Sigmoid colon (tissue), 7 donors: ENCODE data around the gene SCUBE3. TPM values are rescaled to one million over a fixed set of nuclear protein-coding genes. Genes with fewer than 3 reads are reported as not detected.

ENCODE experiments used
- DNase-seq: peaks from one replicate; pipeline ENCODE4 v3.0.0-alpha.2; 2019
- H3K27ac ChIP-seq, 4 donors: fragments of 200-600 bp; sonication (generic); one replicate each; pipeline ENCODE4 v1.5.1; 2016 to 2019; ENCODE audit warnings: mild to moderate bottlenecking in 1 of 4
- H3K27me3 ChIP-seq, 3 donors: fragments of 200-600 bp; sonication (generic); one replicate each; pipeline ENCODE4 v1.5.1; 2019; ENCODE audit warnings: mild to moderate bottlenecking in 1 of 3
- H3K36me3 ChIP-seq, 4 donors: fragments of 200-600 bp; sonication (generic); one replicate each; pipeline ENCODE4 v1.5.1; 2016 to 2019
- H3K4me1 ChIP-seq, 4 donors: fragments of 200-600 bp; sonication (generic); one replicate each; pipeline ENCODE4 v1.5.1; 2017 to 2019
- H3K4me3 ChIP-seq, 4 donors: fragments of 200-600 bp; sonication (generic); one replicate each; pipeline ENCODE4 v1.5.1; 2017 to 2019; ENCODE audit warnings: mild to moderate bottlenecking in 2 of 4, moderate library complexity in 1 of 4
- H3K9me3 ChIP-seq, 4 donors: fragments of 200-600 bp in 3 of 4; sonication (generic) in 3 of 4; one replicate each; pipeline versions ENCODE4 v1.5.1 to v1.6.1; 2013 to 2019
- CTCF ChIP-seq, 4 experiments: fragments of 450-650 bp in 3 of 4; fragments of 200-600 bp in 1 of 4; IDR thresholded peaks; one replicate each; pipeline ENCODE4 v1.5.1; 2016 to 2019; ENCODE audit warnings: antibody characterized with exemption in 4 of 4, mild to moderate bottlenecking in 3 of 4, moderate library complexity in 2 of 4
- EP300 ChIP-seq, 4 donors: sonication (generic); formaldehyde crosslinking; IDR thresholded peaks; one replicate each; pipeline ENCODE4 v1.6.1; 2017; ENCODE audit warnings: antibody characterized with exemption in 4 of 4
- POLR2A ChIP-seq, 2 donors: fragments of 450-650 bp; IDR thresholded peaks; one replicate each; pipeline ENCODE4 v1.6.1; 2016; ENCODE audit warnings: antibody characterized with exemption in 2 of 2, mild to moderate bottlenecking in 2 of 2, moderate library complexity in 2 of 2
- POLR2AphosphoS5 ChIP-seq, 4 donors: sonication (generic); formaldehyde crosslinking; IDR thresholded peaks; one replicate each; pipeline ENCODE4 v1.6.1; 2017; ENCODE audit warnings: antibody characterized with exemption in 4 of 4
- WGBS, 2 donors: extraction: QIAGEN DNeasy Blood & Tissue Kit; methylation state at CpG; one replicate each; pipeline ENCODE4 v1.1.7; 2013; 5-methylcytosine and 5-hydroxymethylcytosine counted together
- intact Hi-C: fragments of 100-400 bp; cut with DNase I; formaldehyde crosslinking; loops from one replicate; pipeline ENCODE4 v1.15.1; 2023
- polyA plus RNA-seq, 3 donors: library from polyadenylated mRNA; stranded (reverse); fragments of 200-250 nt; gene quantifications; one replicate each; pipeline ENCODE4 v1.2.3, GENCODE V29; 2013
- total RNA-seq, 4 donors: library from RNA; depleted of rRNA; stranded (reverse); fragments of >200 nt; gene quantifications; one replicate each; pipeline ENCODE4 v1.1.0, GENCODE V29; 2016
- donor health status: healthy with polysubstance abuse.
- donor health status: Bipolar disorder and iron deficiency.
- donor health status: healthy.

SCUBE3 gene
- total and polyA plus RNA-seq, 7 donors: 0.29 to 12.7 (median 4.9) TPM; not detected in 2

- peaks cover 0 to 8% (median 4%) of the 10 kb centered on the region in 4 donors for H3K36me3 ChIP-seq
- H3K4me1 ChIP-seq: peaks cover 0 to 40% (median 34%) of the 10 kb centered on the region in 4 donors
- H3K9me3 ChIP-seq: no peaks in the 10 kb centered on the region
- 61 to 68% methylated on average over 3 of the region's 3 CpGs for WGBS, 2 donors
- H3K27ac ChIP-seq: peak overlapping the region in 3 of 4 donors; percentile 48 to 62 (median 62)
- peak; percentile 85 for DNase-seq
- no peak overlapping the region for H3K4me3 ChIP-seq
- no peaks in the 10 kb centered on the region for H3K27me3 ChIP-seq
- TF ChIP-seq POLR2AphosphoS5 (IDR thresholded peaks at IDR 0.05): peak in 2 of 4 donors; percentile 40 to 63
- TF ChIP-seq CTCF (IDR thresholded peaks at IDR 0.05): no peak
- TF ChIP-seq POLR2A (IDR thresholded peaks at IDR 0.05): no peak
- TF ChIP-seq EP300 (IDR thresholded peaks at IDR 0.05): no peak
- intact Hi-C loops: loop anchor here (2.0 kb wide), 1 partner anchor 98 kb away; the partner anchor contains the start of gene TCP11
These were observed 25.1 kb downstream of the SCUBE3 start for GRCh38 chr6:35238843-35239289.

GRCh38 chr6:35239581-35239980, 25.8 kb downstream of the SCUBE3 start:
- TF ChIP-seq EP300 (IDR thresholded peaks at IDR 0.05) (no peak), POLR2AphosphoS5 (IDR thresholded peaks at IDR 0.05) (no peak), POLR2A (IDR thresholded peaks at IDR 0.05) (no peak)
- Histone ChIP-seq H3K27me3 (no peaks in the 10 kb centered on the region), H3K36me3 (peaks cover 0 to 12% (median 5%) of the 10 kb centered on the region in 4 donors), H3K9me3 (no peaks in the 10 kb centered on the region), H3K27ac (peak overlapping the region in 3 of 4 donors; percentile 48 to 62 (median 62)), H3K4me3 (no peak overlapping the region), H3K4me1 (peaks cover 0 to 40% (median 34%) of the 10 kb centered on the region in 4 donors)
- intact Hi-C loops: loop anchor here (2.0 kb wide), 1 partner anchor 99 kb away; the partner anchor contains the start of gene TCP11
- DNase-seq: peak; percentile 9
- 94 to 96% methylated on average over 4 of the region's 4 CpGs for WGBS, 2 donors

- no peak for TF ChIP-seq EP300 (IDR thresholded peaks at IDR 0.05)
- no peak for TF ChIP-seq POLR2A (IDR thresholded peaks at IDR 0.05)
- TF ChIP-seq CTCF (IDR thresholded peaks at IDR 0.05): peak; percentile 84 to 97 (median 93)
- TF ChIP-seq POLR2AphosphoS5 (IDR thresholded peaks at IDR 0.05): no peak
- Histone ChIP-seq H3K4me3 (no peak overlapping the region), H3K9me3 (no peaks in the 10 kb centered on the region), H3K36me3 (peaks cover 0 to 26% (median 5%) of the 10 kb centered on the region in 4 donors), H3K27ac (peak overlapping the region in 1 of 4 donors; percentile 14), H3K27me3 (no peaks in the 10 kb centered on the region), H3K4me1 (peaks cover 0 to 39% (median 34%) of the 10 kb centered on the region in 4 donors)
- peak; percentile 82 for DNase-seq
- WGBS, 2 donors: 42 to 50% methylated on average over 12 of the region's 12 CpGs
- intact Hi-C loops: loop anchor here (1.0 to 5.0 kb wide), 3 partner anchors 34 to 254 kb away; no protein-coding TSS in a partner anchor
These were observed 27.4 kb downstream of the SCUBE3 start for GRCh38 chr6:35240838-35241801.

DNA sequence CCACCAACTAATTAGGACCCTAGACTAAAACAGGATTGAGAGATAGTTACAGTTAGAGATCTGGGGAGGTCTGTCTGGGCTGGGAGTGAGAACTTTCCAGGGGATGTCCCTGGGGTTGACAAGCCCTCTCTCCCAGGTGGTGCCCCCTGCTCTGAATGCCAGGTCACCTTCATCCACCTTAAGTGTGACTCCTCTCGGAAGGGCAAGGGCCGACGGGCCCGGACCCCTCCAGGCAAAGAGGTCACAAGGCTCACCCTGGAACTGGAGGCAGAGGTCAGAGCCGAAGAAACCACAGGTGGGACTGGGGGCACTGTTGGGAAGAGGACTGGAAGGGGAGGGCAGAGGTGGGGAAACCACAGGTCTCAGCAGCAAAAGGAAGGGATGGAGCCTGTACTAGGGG, 28.7 kb downstream of the SCUBE3 start:
- Histone ChIP-seq H3K9me3 (no peaks in the 10 kb centered on the region), H3K4me3 (no peak overlapping the region), H3K27ac (no peak overlapping the region), H3K4me1 (peaks cover 0 to 32% (median 27%) of the 10 kb centered on the region in 4 donors), H3K27me3 (no peaks in the 10 kb centered on the region), H3K36me3 (peaks cover 0 to 32% (median 5%) of the 10 kb centered on the region in 4 donors)
- no peak for DNase-seq
- WGBS, 2 donors: 94 to 96% methylated on average over 5 of the region's 5 CpGs
- intact Hi-C loops: loop anchor here (5.0 kb wide), 2 partner anchors 35 to 255 kb away; no protein-coding TSS in a partner anchor
- TF ChIP-seq EP300 (IDR thresholded peaks at IDR 0.05) (no peak), POLR2AphosphoS5 (IDR thresholded peaks at IDR 0.05) (no peak), CTCF (IDR thresholded peaks at IDR 0.05) (no peak), POLR2A (IDR thresholded peaks at IDR 0.05) (no peak)

DNA sequence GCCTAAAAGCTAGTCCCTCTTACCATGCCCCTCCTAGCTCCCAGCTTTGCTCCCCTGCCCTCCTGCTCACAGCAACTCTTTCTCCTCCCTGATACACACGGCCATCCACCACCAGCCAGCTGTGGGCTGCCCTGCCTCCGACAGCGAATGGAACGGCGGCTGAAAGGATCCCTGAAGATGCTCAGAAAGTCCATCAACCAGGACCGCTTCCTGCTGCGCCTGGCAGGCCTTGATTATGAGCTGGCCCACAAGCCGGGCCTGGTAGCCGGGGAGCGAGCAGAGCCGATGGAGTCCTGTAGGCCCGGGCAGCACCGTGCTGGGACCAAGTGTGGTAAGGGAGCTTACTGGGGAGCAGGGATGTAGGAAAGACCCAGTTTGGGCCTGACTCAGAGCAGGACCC, 29.1 kb downstream of the SCUBE3 start:
- H3K4me1 ChIP-seq: peaks cover 0 to 32% (median 25%) of the 10 kb centered on the region in 4 donors
- DNase-seq: no peak
- H3K27me3 ChIP-seq: no peaks in the 10 kb centered on the region
- H3K36me3 ChIP-seq: peaks cover 0 to 32% (median 5%) of the 10 kb centered on the region in 4 donors
- no peaks in the 10 kb centered on the region for H3K9me3 ChIP-seq
- no peak overlapping the region for H3K27ac ChIP-seq
- TF ChIP-seq EP300 (IDR thresholded peaks at IDR 0.05) (no peak), CTCF (IDR thresholded peaks at IDR 0.05) (no peak), POLR2A (IDR thresholded peaks at IDR 0.05) (no peak), POLR2AphosphoS5 (IDR thresholded peaks at IDR 0.05) (no peak)
- intact Hi-C loops: loop anchor here (5.0 kb wide), 2 partner anchors 36 to 256 kb away; no protein-coding TSS in a partner anchor
- no peak overlapping the region for H3K4me3 ChIP-seq
- WGBS, 2 donors: 95 to 96% methylated on average over 13 of the region's 13 CpGs
